Activated T-cell treated with anti-CD3 and anti-CD28 coated beads, Interleukin-2, amount 50 U/mL, for 48 hours (primary cell): Measurements from ENCODE around the gene HPSE2.
"Not testable (repeated sequence)": the region's sequence is repeated elsewhere in the genome, so short reads cannot be mapped to it uniquely, and the experiment has no call there.

Experiments
- DNase-seq, 2 experiments: peaks; one replicate each; pipeline ENCODE4 v3.0.0-alpha.2; 2020

The HPSE2 gene

GRCh38 chr10:98608411-98608810 lies 627.2 kb downstream of the HPSE2 start:
- no peak for DNase-seq

DNA sequence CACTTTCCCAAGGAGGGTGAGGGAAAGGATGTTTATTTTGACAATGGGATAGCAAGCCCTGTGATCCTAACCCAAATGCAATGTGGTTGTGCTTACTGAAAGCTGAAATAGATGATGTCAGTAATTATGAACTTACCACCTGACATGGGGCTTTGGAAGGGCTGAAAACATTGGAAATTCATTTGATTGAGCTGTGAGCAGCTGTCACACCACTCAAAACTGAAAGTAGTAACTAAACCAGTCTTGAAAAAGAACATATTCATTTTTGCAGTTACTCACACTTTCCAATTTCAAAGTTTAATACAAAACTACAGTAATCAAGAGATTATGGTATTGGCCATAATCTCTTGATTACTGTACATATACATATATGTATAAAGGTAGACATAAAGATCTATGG lies 633.4 kb downstream of the HPSE2 start:
- no peak for DNase-seq

DNA sequence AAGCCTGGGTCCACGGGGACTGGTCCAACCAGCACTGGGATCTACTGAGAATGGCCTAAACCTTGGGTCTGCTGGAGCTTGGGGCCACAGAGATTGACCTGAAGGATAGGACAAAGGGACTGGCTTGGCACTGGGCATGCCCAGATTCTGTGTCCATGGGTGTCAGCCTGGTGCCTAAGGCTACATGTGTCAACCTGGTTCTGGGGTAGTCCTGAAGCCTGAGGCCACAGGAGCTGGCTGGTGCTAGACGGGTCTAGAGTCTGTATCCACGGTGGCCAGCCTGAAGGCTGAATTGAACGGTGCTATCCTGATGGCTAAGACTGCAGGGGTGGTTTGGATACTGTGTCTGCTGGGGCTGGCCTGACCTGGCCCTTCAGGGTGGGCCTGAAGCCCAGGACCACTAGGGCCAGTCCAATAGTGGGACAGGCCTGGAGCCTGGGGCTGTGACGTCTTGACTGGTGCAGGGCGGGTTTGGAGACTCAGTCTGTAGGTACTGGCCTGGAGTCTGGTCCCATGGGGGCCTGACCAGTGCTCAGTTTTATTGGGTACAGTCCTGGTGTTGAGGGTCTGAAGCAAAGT lies 636.5 kb downstream of the HPSE2 start:
- no peak for DNase-seq

DNA sequence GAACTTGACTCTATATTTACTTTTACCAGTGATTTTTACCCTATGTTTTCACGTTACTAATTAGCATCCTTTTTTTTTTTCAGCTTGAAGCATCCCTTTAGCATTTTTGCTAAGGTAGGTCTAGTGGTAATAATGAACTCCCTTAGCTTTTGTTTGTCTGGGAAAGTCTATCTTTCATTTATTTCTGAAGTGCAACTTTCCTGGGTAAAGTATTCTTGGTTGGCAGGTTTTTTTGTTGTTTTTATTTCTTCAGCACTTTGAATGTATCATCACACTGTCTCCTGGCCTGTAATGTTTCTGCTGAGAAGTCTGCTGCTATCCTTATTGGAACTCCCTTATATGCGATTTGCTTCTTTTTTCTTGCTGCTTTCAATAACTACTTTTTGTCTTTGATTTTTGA lies 639.2 kb downstream of the HPSE2 start:
- no peak for DNase-seq

- no peak for DNase-seq
Observed at GRCh38 chr10:98589691-98590090, 646.0 kb downstream of the HPSE2 start.

DNA sequence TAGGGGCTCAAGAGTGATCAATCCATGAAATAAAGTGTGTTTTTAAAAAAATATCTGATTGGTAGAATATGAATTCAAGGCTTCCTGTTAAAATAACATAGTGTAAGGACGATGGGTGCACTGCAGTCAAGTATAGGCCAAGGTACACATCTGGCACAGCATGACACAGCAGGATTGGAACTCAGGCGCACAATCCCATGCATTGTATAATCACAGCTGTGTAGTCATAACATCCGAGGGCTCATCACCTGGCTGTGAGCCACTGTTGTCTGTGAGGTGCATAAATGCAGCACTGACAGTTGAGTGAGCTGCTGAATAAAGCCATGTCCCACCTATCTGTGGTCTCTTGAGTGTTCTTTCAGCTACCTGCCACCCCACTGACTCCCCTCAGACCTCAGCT lies 646.6 kb downstream of the HPSE2 start:
- no peak for DNase-seq

GRCh38 chr10:98587156-98587837 lies 648.4 kb downstream of the HPSE2 start:
- DNase-seq: no peak

DNA sequence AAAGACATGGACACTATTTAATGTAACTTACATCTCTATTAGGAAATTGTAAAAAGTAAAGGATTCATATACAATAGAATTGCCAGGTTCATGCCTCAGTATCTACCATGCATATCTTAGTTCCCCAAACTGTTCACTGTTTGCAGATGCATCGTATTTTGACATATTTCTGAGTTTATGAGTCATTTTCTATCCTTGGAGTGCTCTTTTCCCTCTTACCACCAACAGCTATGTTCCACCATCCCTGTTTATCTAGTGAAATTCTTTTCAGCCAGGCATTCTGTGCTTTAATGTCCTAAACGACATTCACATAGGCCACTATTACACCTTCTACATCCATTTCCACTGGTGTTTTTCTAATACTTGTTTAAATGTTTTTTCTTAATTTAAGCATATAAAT lies 649.6 kb downstream of the HPSE2 start:
- DNase-seq: no peak

DNA sequence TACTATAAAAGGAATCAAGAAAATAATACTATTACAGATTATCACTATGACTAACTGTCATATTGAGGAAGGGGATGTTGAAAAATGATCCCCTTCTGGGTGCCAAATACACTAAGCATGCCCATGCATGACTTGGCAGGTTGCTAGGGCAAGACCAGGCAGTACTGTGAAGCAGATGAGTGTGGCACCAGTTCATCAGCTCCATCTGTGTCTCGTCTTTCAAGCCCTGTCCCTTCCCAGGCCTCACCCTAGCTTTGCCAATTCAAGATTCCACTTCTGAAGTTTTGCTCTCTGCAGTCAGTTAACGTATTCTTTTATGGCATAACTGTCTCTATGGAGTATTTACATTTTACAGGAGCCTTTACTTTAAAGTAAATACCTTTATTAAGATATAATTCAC lies 653.3 kb downstream of the HPSE2 start:
- DNase-seq: no peak

DNA sequence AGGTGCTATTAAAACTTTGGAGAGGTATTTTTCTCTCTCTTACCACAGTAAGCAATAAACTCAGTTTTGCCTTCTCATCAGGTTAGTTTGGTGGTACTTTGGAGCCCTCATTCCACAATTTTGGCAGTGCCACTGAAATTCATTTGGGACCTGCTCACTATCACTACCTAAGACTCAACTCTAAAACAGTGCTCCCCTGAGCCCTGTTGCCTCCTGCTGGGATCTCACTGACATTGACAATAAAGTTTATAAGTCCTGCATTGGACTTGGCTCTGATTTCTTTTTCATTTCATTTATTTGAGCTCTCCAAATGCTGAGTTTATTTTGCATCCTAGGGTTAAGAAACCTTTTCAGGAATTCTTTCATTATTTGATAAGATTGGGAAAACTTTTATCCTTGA lies 658.1 kb downstream of the HPSE2 start:
- DNase-seq: no peak

DNA sequence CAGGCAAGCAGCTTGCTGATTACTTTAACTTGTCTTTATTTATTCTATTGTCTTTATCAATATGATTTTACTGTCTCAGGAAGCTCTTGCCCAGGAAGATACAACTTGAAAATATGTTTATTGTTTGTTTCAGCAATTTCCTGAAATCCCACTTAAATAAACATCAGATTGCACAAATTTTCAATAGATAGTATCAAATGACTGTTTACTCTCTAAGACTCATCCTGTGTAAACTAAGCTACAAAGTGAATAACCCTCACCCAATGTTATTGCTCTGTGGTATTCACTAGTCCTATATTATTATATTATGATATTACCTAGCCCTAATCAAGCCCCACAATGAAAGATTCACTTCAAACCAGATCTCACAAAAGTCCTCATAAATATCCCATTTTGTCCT lies 658.5 kb downstream of the HPSE2 start:
- DNase-seq: no peak

GRCh38 chr10:98576096-98576495 lies 659.6 kb downstream of the HPSE2 start:
- no peak for DNase-seq

DNA sequence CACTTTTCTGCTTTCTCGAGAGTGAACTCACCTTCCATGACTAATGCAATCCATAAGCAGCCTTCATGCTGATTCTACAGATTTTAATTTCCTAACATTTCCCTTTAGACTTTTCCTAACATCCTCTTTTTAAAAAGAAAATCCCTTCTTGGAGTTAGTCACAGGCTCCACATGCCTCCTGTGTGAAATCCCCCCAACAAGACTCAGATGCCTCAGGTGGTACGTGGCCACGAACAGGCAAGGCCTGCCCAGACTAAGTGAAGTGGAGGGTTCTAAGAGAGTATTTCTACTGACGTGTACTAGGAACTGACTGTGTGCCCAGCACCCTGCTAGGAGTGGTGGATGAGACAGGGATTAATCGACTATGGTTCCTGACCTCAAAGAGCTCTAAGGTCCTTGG lies 663.1 kb downstream of the HPSE2 start:
- DNase-seq: no peak

GRCh38 chr10:98570834-98571233 lies 664.8 kb downstream of the HPSE2 start:
- no peak for DNase-seq

- DNase-seq: no peak
Observed at GRCh38 chr10:98569853-98570252, 665.8 kb downstream of the HPSE2 start.

- DNase-seq: no peak
Observed at GRCh38 chr10:98568551-98568950, 667.1 kb downstream of the HPSE2 start.

DNA sequence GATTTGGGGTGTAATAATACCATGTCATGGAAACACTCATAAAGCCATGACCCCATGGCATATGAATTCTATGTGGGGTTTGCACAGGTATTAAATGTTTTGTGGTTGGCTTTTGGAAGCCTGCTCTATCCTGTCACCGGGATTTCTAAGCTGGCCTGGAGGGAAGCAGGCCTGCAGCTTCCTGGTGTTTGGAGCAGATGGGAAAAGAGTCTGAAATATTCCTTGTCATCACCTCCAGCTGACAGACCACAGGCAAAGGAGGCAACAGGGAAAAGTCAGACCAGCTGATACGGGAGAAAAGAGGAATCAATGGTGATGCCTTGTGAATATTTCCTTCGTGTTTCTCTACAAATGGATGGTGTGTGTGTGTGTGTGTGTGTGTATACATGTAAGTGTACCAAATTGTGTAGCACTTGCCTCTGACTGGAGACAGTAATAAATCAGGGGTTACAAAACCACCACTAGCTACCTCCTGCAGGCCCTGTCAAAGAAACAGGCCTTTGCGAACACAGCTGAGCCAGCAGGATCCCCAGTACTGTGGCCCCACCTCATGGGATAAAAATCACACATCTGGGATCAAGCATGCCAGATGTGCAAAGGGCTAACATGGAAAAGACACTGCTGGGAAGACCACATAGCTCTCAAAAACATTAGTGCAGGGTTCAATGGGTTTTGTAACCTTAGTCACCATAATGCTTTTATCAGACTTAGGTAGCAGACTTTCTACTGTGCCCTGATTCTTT lies 668.1 kb downstream of the HPSE2 start:
- DNase-seq: no peak

DNA sequence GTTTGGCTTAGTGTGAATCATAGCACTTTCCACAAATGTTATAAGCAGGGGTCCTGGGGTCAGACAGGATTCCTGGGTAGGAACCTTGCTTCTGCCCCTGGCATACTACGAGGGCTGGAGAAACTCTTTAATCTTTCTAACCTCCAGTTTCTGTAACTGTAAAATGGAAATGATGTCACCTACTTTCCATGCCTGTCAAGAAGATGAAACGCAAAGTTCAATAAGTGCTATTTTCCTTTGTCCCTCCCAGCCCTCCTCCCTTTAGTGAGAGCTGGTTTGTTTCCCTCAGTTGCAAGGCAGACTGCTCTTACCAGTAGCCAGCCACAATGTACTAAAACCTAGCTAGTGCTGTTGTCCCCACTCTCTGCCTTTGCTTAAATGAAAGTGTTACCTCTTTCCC lies 671.8 kb downstream of the HPSE2 start:
- no peak for DNase-seq

GRCh38 chr10:98560565-98560964 lies 675.1 kb downstream of the HPSE2 start:
- DNase-seq: no peak

DNA sequence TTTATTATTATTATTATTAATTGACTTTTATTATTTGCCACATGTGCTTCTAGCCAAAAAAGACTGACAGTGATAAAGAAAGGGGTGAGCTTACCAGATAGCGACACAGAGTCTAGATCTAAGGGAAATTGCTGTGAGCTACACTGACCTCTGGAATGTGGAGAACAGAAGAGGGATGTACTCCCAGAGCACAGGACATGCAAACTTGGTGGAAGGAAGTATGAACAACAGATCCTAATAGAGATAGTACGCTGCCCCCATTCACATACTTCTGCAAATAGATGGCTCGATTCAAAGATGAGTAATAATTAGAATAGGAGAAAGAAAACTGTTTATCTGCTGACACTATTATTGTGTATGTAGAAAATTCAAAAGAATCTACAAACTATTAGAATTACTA lies 679.6 kb downstream of the HPSE2 start:
- no peak for DNase-seq

GRCh38 chr10:98555021-98555619 lies 680.5 kb downstream of the HPSE2 start:
- DNase-seq: no peak

- not testable (repeated sequence) for DNase-seq
Observed at GRCh38 chr10:98541561-98541960, 694.1 kb downstream of the HPSE2 start.

DNA sequence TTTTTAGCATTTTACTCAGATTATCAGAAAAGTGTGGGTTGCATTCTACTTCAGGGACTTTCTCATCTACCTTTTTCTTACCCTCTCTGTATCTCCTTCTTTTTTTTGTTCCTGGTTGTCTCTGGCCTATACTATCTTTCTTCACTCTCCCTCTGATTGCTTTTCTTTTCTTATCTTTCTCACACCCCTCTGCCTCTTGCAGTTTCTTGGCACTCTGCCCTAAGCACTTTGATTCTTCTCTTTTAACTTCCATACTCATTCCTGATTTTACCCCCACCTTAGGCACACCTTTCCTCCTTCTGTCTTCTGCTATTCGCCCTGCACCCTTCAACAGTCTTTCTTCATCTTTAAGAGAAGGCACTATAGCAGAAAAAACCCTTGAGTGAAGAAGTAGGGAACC lies 696.1 kb downstream of the HPSE2 start:
- no peak for DNase-seq

GRCh38 chr10:98538472-98538871 lies 697.2 kb downstream of the HPSE2 start:
- DNase-seq: no peak
